Stomach (tissue), 4 donors: ENCODE measurements around the gene DCST1.

Experiments
- CTCF ChIP-seq, 7 experiments: fragments of 450-650 bp in 4 of 7; fragments of 200-600 bp in 3 of 7; sonication (generic) in 3 of 7; IDR thresholded peaks; one replicate each; pipeline ENCODE4 v1.5.1; 2016 to 2019; ENCODE audit warnings: antibody characterized with exemption in 7 of 7, control low read depth in 2 of 7, mild to moderate bottlenecking in 1 of 7
- POLR2A ChIP-seq, 4 donors: fragments of 450-650 bp; IDR thresholded peaks; one replicate each; pipeline ENCODE4 v1.6.1; 2016; ENCODE audit warnings: antibody characterized with exemption in 4 of 4, control low read depth in 2 of 4, mild to moderate bottlenecking in 1 of 4, moderate library complexity in 1 of 4

GRCh38 chr1:155053531-155054105 lies 20.0 kb downstream of the DCST1 start:
- TF ChIP-seq CTCF (IDR thresholded peaks at IDR 0.05) (no peak), POLR2A (IDR thresholded peaks at IDR 0.05) (no peak)
